ENCODE data around the gene DAND5. TPM values are rescaled to one million over a fixed set of nuclear protein-coding genes. Genes with fewer than 3 reads are reported as not detected.

Gene DAND5
- total RNA-seq, 2 experiments from 2014 or later: 0.13 to 0.15 TPM

DNA sequence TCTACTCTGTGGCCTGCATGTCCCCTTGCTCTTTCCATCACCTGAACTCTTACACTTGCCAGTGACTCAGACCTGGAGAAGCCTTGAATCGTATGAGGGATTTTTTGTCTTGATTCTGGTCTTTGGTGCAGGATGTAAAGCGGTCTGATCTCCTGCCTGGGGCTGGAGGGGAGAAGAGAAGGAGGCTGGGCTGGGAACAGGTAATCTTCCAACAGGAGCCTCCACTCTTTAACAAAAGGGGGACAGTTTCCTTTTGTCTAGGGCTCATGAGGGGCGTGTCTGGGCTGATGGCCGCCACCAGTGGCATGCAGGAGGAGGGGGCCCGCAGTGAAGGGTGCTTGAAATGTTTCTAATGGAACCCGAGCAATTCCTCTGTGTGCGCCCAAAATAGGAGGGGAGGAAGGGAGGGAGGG lies 50.6 kb downstream of the DAND5 start:
- ChIA-PET POLR2A (no interaction called here), CTCF (no interaction called here)
- peaks cover 18% of the 10 kb centered on the region for H3K4me1 Mint-ChIP-seq
- H3K27ac Mint-ChIP-seq: no peak overlapping the region
- no peaks in the 10 kb centered on the region for H3K9me3 Mint-ChIP-seq
- H3K4me3 Mint-ChIP-seq: no peak overlapping the region
- H3K36me3 Mint-ChIP-seq (ENCODE audit: low read depth): no peaks in the 10 kb centered on the region
- H3K27me3 Mint-ChIP-seq: peaks cover 68% of the 10 kb centered on the region
- no peak for DNase-seq

DNA sequence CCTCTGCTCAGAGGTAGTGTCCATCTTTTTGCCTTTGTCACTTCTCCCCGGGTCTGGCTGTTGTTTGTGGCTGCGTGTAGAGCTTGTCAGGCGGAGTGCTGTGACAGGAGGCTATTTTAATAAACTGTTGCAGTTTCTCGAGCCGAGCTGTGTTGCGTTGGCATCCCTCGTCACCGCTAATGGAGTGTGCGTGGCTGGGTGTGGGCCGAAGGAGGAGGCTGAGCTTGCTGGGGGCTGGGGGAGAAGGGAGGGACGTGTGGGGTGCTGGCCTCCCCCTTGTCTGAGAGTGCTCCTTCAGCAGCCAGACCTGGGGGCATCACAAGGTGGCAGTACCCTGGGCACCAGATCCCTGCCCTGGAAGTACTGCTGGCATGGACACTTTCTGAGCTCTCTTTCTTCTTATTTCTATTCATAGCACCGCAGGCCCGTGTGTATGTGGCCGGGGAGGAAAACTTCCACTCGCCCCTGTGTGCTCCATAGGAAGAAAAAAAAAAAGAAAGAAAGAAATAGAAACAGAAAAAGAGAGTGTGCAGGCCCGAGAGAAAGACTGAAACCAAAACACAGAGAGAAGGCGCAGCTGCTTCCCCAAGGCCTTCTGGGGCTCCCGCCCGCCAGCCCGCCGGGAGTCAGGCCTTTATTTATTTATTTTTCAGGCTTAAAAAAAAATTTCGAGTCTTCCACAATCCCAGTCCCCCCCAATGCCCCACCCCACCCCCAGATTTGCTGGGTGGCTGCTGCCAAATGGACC lies 52.9 kb downstream of the DAND5 start:
- POLR2A ChIA-PET: no interaction called here
- CTCF ChIA-PET: interaction anchor here (0.6 to 2.3 kb wide), 2 partner anchors 45 to 61 kb away, joined by 4 to 6 read pairs; no protein-coding TSS in a partner anchor
- DNase-seq: no peak
- H3K27me3 Mint-ChIP-seq: peaks cover 69% of the 10 kb centered on the region
- H3K4me3 Mint-ChIP-seq: no peak overlapping the region
- peaks cover 18% of the 10 kb centered on the region for H3K4me1 Mint-ChIP-seq
- no peaks in the 10 kb centered on the region for H3K9me3 Mint-ChIP-seq
- H3K36me3 Mint-ChIP-seq (ENCODE audit: low read depth): no peaks in the 10 kb centered on the region
- no peak overlapping the region for H3K27ac Mint-ChIP-seq

- Mint-ChIP-seq H3K4me1 (peaks cover 18% of the 10 kb centered on the region), H3K36me3 (ENCODE audit: low read depth) (no peaks in the 10 kb centered on the region), H3K4me3 (peak overlapping the region; percentile 51), H3K27ac (no peak overlapping the region), H3K27me3 (peaks cover 63% of the 10 kb centered on the region), H3K9me3 (no peaks in the 10 kb centered on the region)
- CTCF ChIA-PET: interaction anchor here (0.6 to 2.3 kb wide), 4 partner anchors 46 to 264 kb away, joined by 3 to 6 read pairs (median 4); no protein-coding TSS in a partner anchor
- POLR2A ChIA-PET: interaction anchor here (1.2 kb wide), 1 partner anchor 44 kb away, joined by 3 read pairs; no protein-coding TSS in a partner anchor
- DNase-seq: no peak
Measured at GRCh38 chr19:13022859-13023636, 53.7 kb downstream of the DAND5 start.

DNA sequence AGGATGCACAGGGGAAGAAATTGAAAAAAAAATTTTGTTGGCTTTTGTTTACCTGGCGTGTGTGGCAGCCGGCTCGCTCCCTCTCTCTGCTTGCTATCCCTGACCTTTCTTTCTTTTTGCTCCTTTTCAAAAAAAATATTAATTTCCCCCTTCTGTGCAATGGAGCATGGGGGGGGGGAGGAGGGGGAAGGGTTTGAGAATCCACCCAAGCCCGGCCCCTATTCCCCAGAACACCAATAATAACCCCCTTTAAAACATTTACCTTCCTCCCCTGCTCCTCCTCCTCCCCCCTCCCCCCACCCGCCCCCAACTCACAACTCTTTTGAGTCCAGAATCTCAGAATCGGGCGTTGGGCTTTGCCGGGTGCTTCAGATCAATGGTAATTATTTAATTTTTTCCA lies 54.3 kb downstream of the DAND5 start:
- Mint-ChIP-seq H3K36me3 (ENCODE audit: low read depth) (no peaks in the 10 kb centered on the region), H3K27me3 (peaks cover 60% of the 10 kb centered on the region), H3K27ac (no peak overlapping the region), H3K9me3 (no peaks in the 10 kb centered on the region), H3K4me1 (peaks cover 18% of the 10 kb centered on the region), H3K4me3 (peak overlapping the region; percentile 57)
- POLR2A ChIA-PET: interaction anchor here (1.2 kb wide), 1 partner anchor 45 kb away, joined by 3 read pairs; no protein-coding TSS in a partner anchor
- CTCF ChIA-PET: interaction anchor here (0.6 to 0.7 kb wide), 2 partner anchors 59 to 263 kb away, joined by 3 read pairs; no protein-coding TSS in a partner anchor
- DNase-seq: no peak

Other genes with a start within 250 kb of the DAND5 start
- 10 to 100 TPM; 61.6 to 65.9 TPM for gene TNPO2, start 245.6 kb upstream of the DAND5 start, total RNA-seq
- gene TRIR, start 234.9 kb upstream of the DAND5 start, total RNA-seq: 100 to 1,000 TPM; 205 TPM
- gene GET3, start 232.1 kb upstream of the DAND5 start, total RNA-seq: 10 to 100 TPM; 61.8 to 62.9 TPM
- not detected for gene BEST2, start 217.8 kb upstream of the DAND5 start, total RNA-seq
- 10 to 100 TPM; 17.0 to 17.8 TPM for gene HOOK2, start 194.0 kb upstream of the DAND5 start, total RNA-seq
- gene JUNB, start 178.1 kb upstream of the DAND5 start, total RNA-seq: 100 to 1,000 TPM; 197 TPM
- 100 to 1,000 TPM; 234 to 240 TPM for gene PRDX2, start 167.8 kb upstream of the DAND5 start, total RNA-seq
- gene THSD8, start 167.5 kb upstream of the DAND5 start, total RNA-seq: 10 to 100 TPM; 19.2 to 25.5 TPM
- 10 to 100 TPM; 34.8 to 38.4 TPM for gene RNASEH2A, start 163.0 kb upstream of the DAND5 start, total RNA-seq
- gene RTBDN, start 135.0 kb upstream of the DAND5 start, total RNA-seq: not detected
- gene MAST1, start 131.1 kb upstream of the DAND5 start, total RNA-seq: 1 to 10 TPM; 1.1 to 2.1 TPM
- 10 to 100 TPM; 37.6 to 39.3 TPM for gene DNASE2, start 88.1 kb upstream of the DAND5 start, total RNA-seq
- gene KLF1, start 82.4 kb upstream of the DAND5 start, total RNA-seq: under 1 TPM; 0.13 to 0.20 TPM
- gene GCDH, start 78.4 kb upstream of the DAND5 start, total RNA-seq: 10 to 100 TPM; 23.3 to 25.1 TPM
- gene SYCE2, start 50.3 kb upstream of the DAND5 start, total RNA-seq: 1 to 10 TPM; 3.9 to 4.9 TPM
- gene FARSA, start 35.9 kb upstream of the DAND5 start, total RNA-seq: 10 to 100 TPM; 72.4 to 74.9 TPM
- gene CALR, start 31.0 kb upstream of the DAND5 start, total RNA-seq: 100 to 1,000 TPM; 640 to 660 TPM
- 100 to 1,000 TPM; 119 to 123 TPM for gene RAD23A, start 23.7 kb upstream of the DAND5 start, total RNA-seq
- gene GADD45GIP1, start 12.4 kb upstream of the DAND5 start, total RNA-seq: 10 to 100 TPM; 17.5 to 18.4 TPM
- gene NFIX, start 25.9 kb downstream of the DAND5 start, total RNA-seq: under 1 TPM in 1 of 2 experiments, not detected in 1; 0.05 TPM
- gene LYL1, start 133.3 kb downstream of the DAND5 start, total RNA-seq: 1 to 10 TPM; 5.7 to 6.2 TPM
- gene TRMT1, start 147.2 kb downstream of the DAND5 start, total RNA-seq: 10 to 100 TPM; 29.4 to 29.7 TPM
- gene NACC1, start 148.7 kb downstream of the DAND5 start, total RNA-seq: 10 to 100 TPM; 74.5 to 82.2 TPM
- gene STX10, start 180.8 kb downstream of the DAND5 start, total RNA-seq: 10 to 100 TPM; 69.0 to 72.2 TPM
- gene IER2, start 180.8 kb downstream of the DAND5 start, total RNA-seq: 100 to 1,000 TPM; 231 to 234 TPM